ENCODE results near the gene CYP24A1.
A peak's percentile ranks its signal among the peaks of the same experiment; 100 is the strongest.

The CYP24A1 gene

GRCh38 chr20:54173653-54174456, at the start of gene CYP24A1:
TSS of gene CYP24A1 (minus strand) at chr20:54173986. CDS start at chr20:54173579, 407 bp downstream.
- DNase-seq (ENCODE audit: low read depth): no peak
- H3K4me3 ChIP-seq (ENCODE audit: low read depth, low read length): no peak within 1 kb of the TSS
- TF ChIP-seq CTCF (IDR thresholded peaks at IDR 0.05; ENCODE audit: low read depth, low read length, missing control alignments): no peak

- no peak for TF ChIP-seq CTCF (IDR thresholded peaks at IDR 0.05; ENCODE audit: low read depth, low read length, missing control alignments)
- H3K4me3 ChIP-seq (ENCODE audit: low read depth, low read length): no peak overlapping the region
- DNase-seq (ENCODE audit: low read depth): no peak
Measured at GRCh38 chr20:54223285-54223684, 49.5 kb upstream of the CYP24A1 start.

GRCh38 chr20:54221996-54222890, 48.5 kb upstream of the CYP24A1 start:
- no peak for DNase-seq (ENCODE audit: low read depth)
- no peak for TF ChIP-seq CTCF (IDR thresholded peaks at IDR 0.05; ENCODE audit: low read depth, low read length, missing control alignments)

GRCh38 chr20:54221353-54221752, 47.6 kb upstream of the CYP24A1 start:
- no peak for DNase-seq (ENCODE audit: low read depth)
- H3K4me3 ChIP-seq (ENCODE audit: low read depth, low read length): no peak overlapping the region
- no peak for TF ChIP-seq CTCF (IDR thresholded peaks at IDR 0.05; ENCODE audit: low read depth, low read length, missing control alignments)

More at GRCh38 chr20:54221996-54222890, 48.5 kb upstream of the CYP24A1 start:
- no peak overlapping the region for H3K4me3 ChIP-seq (ENCODE audit: low read depth, low read length)

- TF ChIP-seq CTCF (IDR thresholded peaks at IDR 0.05; ENCODE audit: low read depth, low read length, missing control alignments): no peak
- H3K4me3 ChIP-seq (ENCODE audit: low read depth, low read length): no peak overlapping the region
Measured at GRCh38 chr20:54220722-54221121, 46.9 kb upstream of the CYP24A1 start.

GRCh38 chr20:54219751-54220426, 46.1 kb upstream of the CYP24A1 start:
- TF ChIP-seq CTCF (IDR thresholded peaks at IDR 0.05; ENCODE audit: low read depth, low read length, missing control alignments): peak; percentile 35
- H3K4me3 ChIP-seq (ENCODE audit: low read depth, low read length): no peak overlapping the region
- DNase-seq (ENCODE audit: low read depth): no peak

More at GRCh38 chr20:54220722-54221121, 46.9 kb upstream of the CYP24A1 start:
- no peak for DNase-seq (ENCODE audit: low read depth)

Data from GM12864 (cell line).